Psoas muscle (tissue), 8 donors: Measurements from ENCODE around the gene MTHFD1L. TPM values are rescaled to one million over a fixed set of nuclear protein-coding genes. Genes with fewer than 3 reads are reported as not detected.

Experiments
- ATAC-seq, 4 donors: fragments of 200-7000 bp; cut with Tn5 transposase; one replicate each; pipeline ENCODE4 v1.9.1; 2020; ENCODE audit warnings: moderate library complexity in 3 of 4, mild to moderate bottlenecking in 2 of 4
- DNase-seq, 2 donors: peaks; one replicate each; pipeline ENCODE4 v3.0.0-alpha.2; 2020
- H3K27ac ChIP-seq: fragments of 200-600 bp; one replicate; pipeline ENCODE4 v1.8.0; 2022
- H3K27me3 ChIP-seq, 3 donors: fragments of 200-600 bp in 1 of 3; one replicate each; pipeline versions ENCODE4 v1.6.1 to v1.8.0; 2013 to 2022; ENCODE audit warnings: low read length in 2 of 3, mild to moderate bottlenecking in 2 of 3, moderate library complexity in 1 of 3; ENCODE audit not compliant: insufficient read depth in 3 of 3
- H3K36me3 ChIP-seq, 2 donors: fragments of 200-600 bp in 1 of 2; one replicate each; pipeline versions ENCODE4 v1.6.1 to v1.8.0; 2013 to 2022; ENCODE audit warnings: low read depth in 1 of 2, mild to moderate bottlenecking in 1 of 2, moderate library complexity in 1 of 2; ENCODE audit not compliant: insufficient read depth in 1 of 2
- H3K4me1 ChIP-seq: fragments of 200-600 bp; one replicate; pipeline ENCODE4 v1.8.0; 2022
- H3K4me3 ChIP-seq: fragments of 200-600 bp; one replicate; pipeline ENCODE4 v1.8.0; 2022; ENCODE audit warnings: mild to moderate bottlenecking
- H3K9me3 ChIP-seq: fragments of 200-600 bp; one replicate; pipeline ENCODE4 v1.8.0; 2022
- WGBS, 3 donors: extraction: QIAGEN DNeasy Blood & Tissue Kit; methylation state at CpG; one replicate each; pipeline versions ENCODE4 v1.1.6 to v1.1.7; 2013; 5-methylcytosine and 5-hydroxymethylcytosine counted together
- intact Hi-C, 2 donors: fragments of 100-400 bp; cut with DNase I; formaldehyde crosslinking; loops; one replicate each; pipeline versions ENCODE4 v1.11.0 to v1.14.2; 2022
- polyA plus RNA-seq, 3 donors: library from polyadenylated mRNA; stranded (reverse); fragments of 200-250 nt; gene quantifications; one replicate each; pipeline ENCODE4 v1.2.3, GENCODE V29; 2013
- total RNA-seq, 4 donors: library from RNA; stranded (reverse); fragmentation: NEBNext Ultra II Directional in 2 of 4; extraction: Animal tissue kit (Norgen Biotek cat#: 25700) in 2 of 4; gene quantifications; one replicate each; pipeline versions ENCODE4 v1.2.1 to v1.2.4, GENCODE V29; 2021 to 2023
- TF ChIP-seq, protein P1 (sequence below): fragments of 200-600 bp; IDR thresholded peaks from one replicate; pipeline ENCODE4 v1.8.0; 2022; ENCODE audit warnings: antibody characterized with exemption
- donor health status: healthy with polysubstance abuse.
- donor health status: DM: no; HTN: no; CAD: no; lungs with moderate emphysema.
- donor health status: Bipolar disorder and iron deficiency.
- donor health status: healthy.
- donor health status: DM: yes; HTN: yes; CAD: no.
- donor health status: DM: no; HTN: no; CAD: no.
- donor health status: DM: no; HTN: no; CAD: no.
- donor health status: DM: yes; HTN: yes; CAD: no.

The MTHFD1L gene
- total and polyA plus RNA-seq, 7 donors = 0.21 to 4.1 (median 1.1) TPM

DNA sequence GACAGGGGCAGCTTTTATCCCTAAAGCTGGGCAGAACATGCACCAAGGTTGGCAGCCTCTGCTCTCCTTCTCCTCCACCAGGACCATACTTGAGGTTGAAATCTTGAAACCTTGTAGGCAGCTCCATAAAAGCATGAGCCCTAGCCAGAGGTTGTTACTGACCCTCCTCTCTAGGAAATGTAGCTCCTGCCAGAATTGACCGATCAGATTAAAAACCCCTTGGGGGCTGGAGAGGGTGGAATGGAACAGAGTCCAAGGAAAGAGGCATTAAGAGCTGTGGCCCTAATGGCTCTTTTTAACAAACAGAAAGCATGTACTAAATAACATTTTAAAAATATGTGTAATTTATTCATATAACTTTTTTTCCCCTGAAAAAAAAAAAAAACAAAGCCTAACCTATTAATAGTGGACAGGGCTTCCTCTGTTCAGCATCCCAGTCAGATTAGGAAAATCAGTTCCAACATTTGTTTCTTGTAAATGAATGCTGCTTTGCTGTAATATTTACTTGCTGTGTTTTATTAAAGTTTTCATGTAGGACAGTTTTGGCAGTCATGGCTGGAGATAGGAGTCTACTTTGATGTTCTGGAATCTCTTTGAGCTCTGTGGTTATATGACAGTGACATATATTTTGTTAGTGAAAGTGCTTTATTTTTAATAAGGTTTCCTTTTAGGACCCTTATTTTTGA lies 41.3 kb downstream of the MTHFD1L start:
- DNase-seq = no peak
- Histone ChIP-seq H3K36me3 (no peaks in the 10 kb centered on the region), H3K4me3 (no peak overlapping the region), H3K27ac (no peak overlapping the region), H3K27me3 (no peaks in the 10 kb centered on the region), H3K4me1 (no peaks in the 10 kb centered on the region), H3K9me3 (no peaks in the 10 kb centered on the region)
- 18 to 45% (median 31%) methylated on average over 1 of the region's 1 CpG for WGBS, 3 donors
- ATAC-seq = no peak
- intact Hi-C loops = no loop called here
- TF ChIP-seq, protein P1, sequence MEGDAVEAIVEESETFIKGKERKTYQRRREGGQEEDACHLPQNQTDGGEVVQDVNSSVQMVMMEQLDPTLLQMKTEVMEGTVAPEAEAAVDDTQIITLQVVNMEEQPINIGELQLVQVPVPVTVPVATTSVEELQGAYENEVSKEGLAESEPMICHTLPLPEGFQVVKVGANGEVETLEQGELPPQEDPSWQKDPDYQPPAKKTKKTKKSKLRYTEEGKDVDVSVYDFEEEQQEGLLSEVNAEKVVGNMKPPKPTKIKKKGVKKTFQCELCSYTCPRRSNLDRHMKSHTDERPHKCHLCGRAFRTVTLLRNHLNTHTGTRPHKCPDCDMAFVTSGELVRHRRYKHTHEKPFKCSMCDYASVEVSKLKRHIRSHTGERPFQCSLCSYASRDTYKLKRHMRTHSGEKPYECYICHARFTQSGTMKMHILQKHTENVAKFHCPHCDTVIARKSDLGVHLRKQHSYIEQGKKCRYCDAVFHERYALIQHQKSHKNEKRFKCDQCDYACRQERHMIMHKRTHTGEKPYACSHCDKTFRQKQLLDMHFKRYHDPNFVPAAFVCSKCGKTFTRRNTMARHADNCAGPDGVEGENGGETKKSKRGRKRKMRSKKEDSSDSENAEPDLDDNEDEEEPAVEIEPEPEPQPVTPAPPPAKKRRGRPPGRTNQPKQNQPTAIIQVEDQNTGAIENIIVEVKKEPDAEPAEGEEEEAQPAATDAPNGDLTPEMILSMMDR = no peak

DNA sequence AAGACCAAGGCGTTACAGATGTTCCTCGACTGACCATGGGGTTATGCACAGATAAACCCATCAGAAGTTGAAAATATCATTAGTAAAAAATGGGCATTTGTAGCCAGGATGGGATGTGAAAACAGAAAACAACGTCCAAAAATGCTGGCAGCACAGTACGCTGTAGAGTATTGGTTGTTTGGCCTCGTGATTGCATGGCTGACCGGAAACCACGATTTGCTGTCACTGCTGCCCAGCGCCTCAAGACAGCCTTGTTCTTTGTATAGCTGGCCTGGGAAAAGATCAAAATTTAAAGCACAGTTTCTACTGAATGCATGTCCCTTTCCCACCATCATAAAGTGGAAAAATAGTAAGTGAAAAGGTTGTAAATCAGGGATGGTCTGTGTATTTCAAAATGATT lies 41.9 kb downstream of the MTHFD1L start:
- H3K4me3 ChIP-seq = no peak overlapping the region
- no peak overlapping the region for H3K27ac ChIP-seq
- H3K27me3 ChIP-seq = no peaks in the 10 kb centered on the region
- no peak for DNase-seq
- H3K36me3 ChIP-seq = no peaks in the 10 kb centered on the region
- no peaks in the 10 kb centered on the region for H3K4me1 ChIP-seq
- no peaks in the 10 kb centered on the region for H3K9me3 ChIP-seq
- 70 to 84% (median 72%) methylated on average over 8 of the region's 8 CpGs for WGBS, 3 donors
- TF ChIP-seq, protein P1 = no peak
- intact Hi-C loops = no loop called here
- ATAC-seq = no peak

GRCh38 chr6:150908901-150909300 lies 43.4 kb downstream of the MTHFD1L start:
- Histone ChIP-seq H3K27ac (no peak overlapping the region), H3K4me3 (no peak overlapping the region), H3K4me1 (no peaks in the 10 kb centered on the region), H3K9me3 (no peaks in the 10 kb centered on the region), H3K27me3 (no peaks in the 10 kb centered on the region), H3K36me3 (no peaks in the 10 kb centered on the region)
- intact Hi-C loops = no loop called here
- TF ChIP-seq, protein P1 = no peak
- DNase-seq = no peak
- no peak for ATAC-seq
- 83 to 96% (median 89%) methylated on average over 2 of the region's 2 CpGs for WGBS, 3 donors

- Histone ChIP-seq H3K36me3 (no peaks in the 10 kb centered on the region), H3K4me1 (no peaks in the 10 kb centered on the region), H3K9me3 (no peaks in the 10 kb centered on the region), H3K4me3 (no peak overlapping the region), H3K27me3 (no peaks in the 10 kb centered on the region), H3K27ac (no peak overlapping the region)
- no peak for DNase-seq
- intact Hi-C loops = no loop called here
- no peak for ATAC-seq
- WGBS, 3 donors = 38 to 43% (median 42%) methylated on average over 2 of the region's 2 CpGs
- TF ChIP-seq, protein P1 = no peak
These were observed 45.1 kb downstream of the MTHFD1L start for GRCh38 chr6:150910561-150910960.

DNA sequence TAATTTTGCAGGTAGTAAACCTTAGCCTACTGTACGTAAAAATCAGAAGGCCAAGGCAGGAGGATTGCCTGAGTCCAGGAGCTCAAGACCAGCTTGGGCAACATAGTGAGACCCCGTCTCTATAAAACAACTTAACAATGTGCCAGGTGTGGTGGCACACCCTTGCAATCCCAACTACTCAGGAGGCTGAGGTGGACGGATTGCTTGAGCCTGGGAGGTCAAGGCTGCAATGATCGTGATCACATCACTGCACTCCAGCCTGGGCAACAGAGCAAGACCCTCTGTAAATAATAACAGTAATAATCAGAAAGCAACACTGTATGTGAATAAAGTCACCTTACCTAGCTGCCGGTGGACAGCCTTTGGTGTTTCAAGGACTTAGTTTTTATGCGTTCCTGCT lies 48.9 kb downstream of the MTHFD1L start:
- no peaks in the 10 kb centered on the region for H3K4me1 ChIP-seq
- H3K27ac ChIP-seq = no peak overlapping the region
- intact Hi-C loops = no loop called here
- H3K4me3 ChIP-seq = no peak overlapping the region
- no peaks in the 10 kb centered on the region for H3K36me3 ChIP-seq
- H3K27me3 ChIP-seq = no peaks in the 10 kb centered on the region
- no peak for ATAC-seq
- no peaks in the 10 kb centered on the region for H3K9me3 ChIP-seq
- TF ChIP-seq, protein P1 = no peak
- no peak for DNase-seq
- WGBS, 3 donors = 93 to 95% (median 94%) methylated on average over 6 of the region's 6 CpGs
